Measurements from ENCODE around the gene C5AR1.

- TF ChIP-seq CTCF (conservative IDR thresholded peaks at IDR 0.05) (no peak), EZH2 (IDR thresholded peaks at IDR 0.05; ENCODE audit: low read depth) (no peak)
Measured at GRCh38 chr19:47331931-47332547, 22.4 kb downstream of the C5AR1 start, which contains the start of gene C5AR2.

All from PC-9 (cell line).